Islet precursor cell (in vitro differentiated cells): ENCODE data around the gene PCIF1.
A peak's percentile ranks its signal among the peaks of the same experiment; 100 is the strongest.
"Not testable (repeated sequence)": the region's sequence is repeated elsewhere in the genome, so short reads cannot be mapped to it uniquely, and the experiment has no call there.

Experiments used
- DNase-seq: peaks from one replicate; pipeline ENCODE4 v3.0.0-alpha.2; 2018

PCIF1 gene

DNA sequence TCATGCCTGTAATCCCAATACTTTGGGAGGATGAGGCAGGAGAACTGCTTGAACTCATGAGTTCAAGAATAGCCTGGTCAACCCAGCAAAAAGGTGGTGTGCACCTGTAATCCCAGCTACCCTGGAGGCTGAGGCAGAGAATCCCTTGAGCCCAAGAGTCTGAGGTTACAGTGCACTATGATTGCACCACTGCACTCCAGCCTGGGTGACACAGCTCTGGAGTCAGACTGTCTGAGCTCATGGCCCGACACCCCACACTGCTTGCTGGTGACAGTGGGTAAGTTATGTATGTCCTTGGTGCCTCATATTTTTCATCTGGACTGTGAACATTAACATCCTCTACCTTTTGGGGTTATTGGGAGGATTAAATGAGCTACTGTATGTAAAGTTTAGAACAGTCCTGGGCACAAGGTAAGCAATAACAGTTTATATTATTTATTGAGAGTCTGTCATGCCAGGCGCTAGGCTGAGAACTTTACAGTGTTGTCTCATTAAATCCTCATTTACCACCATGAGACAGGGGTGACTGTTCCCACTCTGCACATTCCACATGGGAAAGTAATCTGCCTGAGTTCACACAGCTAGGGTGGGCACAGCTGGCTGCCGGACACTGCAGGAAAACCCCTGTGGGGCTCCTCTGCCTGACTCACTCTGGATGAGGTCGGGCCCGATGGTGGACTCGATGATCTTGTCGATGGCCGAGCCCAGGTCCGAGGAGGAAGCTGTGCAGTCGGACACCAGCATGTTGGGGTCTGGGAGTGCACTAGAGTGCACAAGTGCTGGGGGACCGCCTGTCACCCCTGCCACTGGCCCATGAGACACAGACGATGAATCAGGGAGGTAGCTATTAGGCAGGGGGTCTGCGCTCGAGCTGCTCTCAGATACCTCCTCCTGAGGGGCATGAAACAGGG lies 34.6 kb downstream of the PCIF1 start:
- no peak for DNase-seq

- DNase-seq = peak; percentile 71
Observed at GRCh38 chr20:45969712-45970634, 35.5 kb downstream of the PCIF1 start.

GRCh38 chr20:45970646-45971424 lies 36.4 kb downstream of the PCIF1 start:
- no peak for DNase-seq

GRCh38 chr20:45971425-45971674 lies 36.9 kb downstream of the PCIF1 start:
- no peak for DNase-seq

DNA sequence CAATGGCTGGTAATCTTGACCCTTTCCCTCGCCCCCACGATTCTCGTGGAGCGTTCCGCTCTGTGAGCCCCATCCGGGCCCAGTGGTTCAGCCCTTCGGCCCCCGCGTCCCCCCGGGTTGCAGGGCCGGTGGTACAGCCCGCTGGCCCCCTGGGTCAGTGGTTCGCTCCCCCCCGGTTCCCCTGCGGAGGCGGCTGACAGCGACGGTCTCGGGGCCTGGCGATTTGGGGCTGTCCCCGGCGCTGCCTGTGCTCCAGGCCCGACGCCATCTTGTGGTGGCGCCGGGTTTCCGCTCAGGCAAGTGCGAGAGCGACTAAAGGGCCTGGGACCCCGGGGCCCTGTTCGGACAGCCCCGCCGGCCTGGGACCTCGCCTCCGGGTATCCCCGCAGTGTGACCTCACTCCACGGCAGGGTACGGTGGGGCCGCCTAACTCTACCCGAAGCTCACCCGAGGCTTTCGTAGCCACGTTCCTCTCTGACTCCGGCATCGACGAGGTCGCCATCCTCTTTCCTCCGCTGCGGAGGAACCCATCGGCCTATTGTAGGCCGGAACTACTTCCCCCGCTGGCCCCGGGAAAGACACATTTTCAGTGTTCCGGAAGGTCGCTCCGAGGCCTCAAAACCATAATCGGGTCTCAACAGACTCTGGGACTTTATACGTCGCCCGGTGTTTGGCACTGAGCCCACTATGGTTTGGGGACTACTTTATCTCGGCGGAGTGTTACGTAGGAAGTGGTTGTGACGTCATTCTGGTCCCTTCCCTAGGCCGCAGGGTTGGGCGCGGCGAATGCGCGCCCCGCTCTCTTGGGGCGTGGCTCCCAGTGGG lies 37.4 kb downstream of the PCIF1 start, which contains the start of gene ZNF335:
TSS of gene ZNF335 (minus strand) at position 529 of the 825 bp plus-strand sequence. CDS start 793 bp downstream, outside the sequence.
- DNase-seq = peak; percentile 96

DNA sequence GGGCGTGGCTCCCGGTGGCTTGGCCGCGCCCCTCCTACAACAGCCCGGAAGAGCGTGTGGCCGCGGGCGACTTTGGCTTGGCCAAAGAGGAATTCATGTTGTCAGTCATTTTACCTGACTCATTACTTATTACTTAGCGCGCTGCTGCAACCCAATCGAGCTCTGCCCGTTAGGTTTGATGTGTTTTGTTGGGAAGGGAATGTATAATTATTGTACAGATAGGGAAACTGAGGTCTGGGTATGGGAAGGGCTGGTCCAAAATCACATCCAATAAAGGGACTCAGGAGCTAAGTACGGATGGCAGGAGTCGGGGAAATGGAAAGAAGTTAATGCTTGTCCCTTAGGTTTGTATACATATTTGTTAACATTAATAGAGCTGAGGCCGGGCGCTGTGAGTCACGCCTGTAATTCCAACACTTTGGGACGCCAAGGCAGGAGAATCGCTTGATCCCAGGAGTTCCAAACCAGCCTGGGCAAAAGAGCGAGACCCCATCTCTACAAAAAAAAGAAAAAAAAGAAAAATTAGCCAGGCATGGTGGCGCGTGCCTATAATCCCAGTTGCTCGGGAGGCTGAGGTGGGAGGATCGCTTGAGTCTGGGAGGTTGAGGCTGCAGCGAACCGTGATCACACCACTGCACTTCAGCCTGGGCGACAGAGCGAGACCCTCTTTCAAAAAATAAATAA lies 38.2 kb downstream of the PCIF1 start:
- DNase-seq = no peak

DNA sequence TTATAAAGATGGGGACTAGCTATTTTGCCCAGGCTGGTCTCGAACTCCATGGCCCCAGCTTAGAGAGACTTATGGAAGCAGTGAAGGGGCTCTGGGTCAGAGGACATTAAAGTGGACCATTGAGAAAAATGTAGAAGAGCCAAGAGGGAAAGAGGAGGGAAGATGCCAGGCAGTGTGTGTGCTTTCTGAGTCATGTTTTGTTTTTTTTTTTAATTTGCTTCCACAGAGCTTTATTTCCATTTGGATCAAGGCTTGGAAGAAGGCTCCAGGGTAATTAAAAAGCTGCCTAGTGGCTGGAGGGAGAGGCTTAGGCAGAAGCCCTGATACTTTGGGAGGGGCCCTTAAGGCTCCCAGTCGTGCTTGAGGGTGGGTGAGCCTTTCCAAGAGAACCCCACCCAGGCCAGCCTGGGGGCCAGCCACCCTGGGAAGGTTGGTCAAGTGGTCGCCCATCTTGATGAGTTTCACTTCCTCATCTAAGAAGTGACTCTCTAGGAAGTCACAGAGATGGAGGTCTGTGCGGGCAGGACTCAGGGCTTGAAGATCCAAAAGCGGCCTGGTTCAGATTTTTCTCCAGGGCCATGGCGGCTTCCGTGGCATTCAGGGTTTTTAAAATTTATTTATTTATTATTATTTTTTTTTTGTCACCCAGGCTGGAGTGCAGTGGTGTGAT lies 40.5 kb downstream of the PCIF1 start:
- DNase-seq = no peak

GRCh38 chr20:45975686-45976085 lies 41.2 kb downstream of the PCIF1 start:
- DNase-seq = no peak

GRCh38 chr20:45976086-45976485 lies 41.6 kb downstream of the PCIF1 start:
- DNase-seq = no peak

DNA sequence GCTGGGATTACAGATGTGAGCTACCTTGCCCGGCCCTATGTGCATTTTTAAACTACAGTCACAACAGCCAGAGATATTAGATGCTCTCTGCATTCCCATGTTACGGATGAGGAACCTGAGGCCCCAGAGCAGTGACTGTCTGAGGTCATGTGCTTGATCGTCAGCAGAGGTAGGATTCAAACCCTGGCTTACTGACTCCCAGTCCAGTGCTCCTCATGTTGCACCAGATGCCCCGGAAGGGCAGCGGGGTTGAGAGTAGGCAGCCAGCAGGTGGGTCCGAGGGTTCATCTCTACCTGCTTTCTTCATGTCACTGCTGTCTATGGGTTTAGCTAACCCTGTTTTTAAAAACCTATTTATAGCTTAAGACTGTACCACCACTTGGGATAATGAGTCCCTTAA lies 46.8 kb downstream of the PCIF1 start:
- no peak for DNase-seq

- peak; percentile 77 for DNase-seq
Observed at GRCh38 chr20:45983279-45983743, 48.8 kb downstream of the PCIF1 start.

DNA sequence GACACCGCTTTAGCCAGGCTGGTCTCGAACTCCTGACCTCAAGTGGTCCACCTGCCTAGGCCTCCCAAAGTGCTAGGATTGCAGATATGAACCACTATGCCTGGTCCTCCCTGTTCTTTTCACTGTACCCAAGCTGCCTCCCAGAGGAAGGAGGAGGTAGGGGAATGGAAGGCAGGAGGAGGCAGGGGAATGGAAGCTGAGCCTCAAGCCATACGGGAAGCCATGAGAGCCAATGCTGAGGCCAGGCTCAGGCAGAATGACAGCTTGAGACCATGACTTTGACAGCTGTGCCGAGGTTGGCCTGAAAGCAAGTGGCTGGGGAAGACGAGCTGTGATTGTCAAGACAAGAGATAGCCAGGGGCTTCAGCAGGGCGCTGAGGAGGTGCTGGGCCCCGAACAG lies 51.1 kb downstream of the PCIF1 start:
- no peak for DNase-seq

DNA sequence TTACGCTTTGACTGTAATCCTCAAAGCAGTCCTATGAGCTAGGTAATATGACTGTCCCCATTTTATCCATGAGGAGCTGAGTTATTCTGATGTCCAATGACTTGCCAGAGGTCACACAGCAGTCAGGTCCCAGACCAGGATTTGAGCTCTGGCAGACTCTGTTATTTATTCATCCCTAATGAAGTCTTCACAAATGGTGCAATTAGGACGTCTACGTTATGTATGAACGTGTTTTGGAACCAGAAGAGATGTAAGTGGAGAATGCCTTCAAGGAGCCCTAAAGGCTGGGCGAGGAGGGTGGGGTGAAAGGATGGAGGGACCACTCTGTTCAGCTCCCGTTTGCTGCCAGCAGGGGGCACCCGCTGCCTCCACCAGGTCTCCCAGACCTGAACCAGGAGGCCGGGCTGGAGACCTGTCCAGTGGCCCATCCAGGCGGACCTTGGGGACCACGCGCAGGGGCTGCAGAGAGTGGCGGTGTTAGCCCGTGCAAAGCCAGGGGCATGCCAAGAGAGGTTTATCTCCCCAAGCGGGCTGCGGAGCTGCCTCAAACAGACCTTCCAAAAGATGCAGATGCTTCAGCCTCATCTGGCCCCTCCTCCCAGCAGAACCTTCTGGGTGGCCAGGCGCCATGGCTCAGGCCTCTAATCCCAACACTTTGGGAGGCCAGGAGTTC lies 52.8 kb downstream of the PCIF1 start:
- peak; percentile 92 for DNase-seq

DNA sequence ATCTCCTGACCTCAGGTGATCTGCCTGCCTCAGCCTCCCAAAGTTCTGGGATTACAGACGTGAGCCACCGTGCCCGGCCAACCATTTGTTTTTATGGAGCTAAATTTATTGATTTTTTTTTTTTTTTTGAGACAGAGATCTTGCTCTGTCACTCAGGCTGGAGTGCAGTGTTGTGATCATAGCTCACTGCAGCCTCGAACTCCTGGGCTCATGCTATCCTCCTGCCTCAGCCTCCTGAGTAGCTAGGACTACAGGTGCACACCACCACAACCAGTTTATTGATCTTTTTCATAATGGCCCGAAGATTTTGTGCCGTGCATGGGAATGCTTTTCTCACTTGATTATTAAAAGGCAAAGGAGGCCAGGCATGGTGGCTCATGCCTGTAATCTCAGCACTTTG lies 54.3 kb downstream of the PCIF1 start:
- DNase-seq = not testable (repeated sequence)

- peak; percentile 26 for DNase-seq
Observed at GRCh38 chr20:45991616-45992015, 57.1 kb downstream of the PCIF1 start.

DNA sequence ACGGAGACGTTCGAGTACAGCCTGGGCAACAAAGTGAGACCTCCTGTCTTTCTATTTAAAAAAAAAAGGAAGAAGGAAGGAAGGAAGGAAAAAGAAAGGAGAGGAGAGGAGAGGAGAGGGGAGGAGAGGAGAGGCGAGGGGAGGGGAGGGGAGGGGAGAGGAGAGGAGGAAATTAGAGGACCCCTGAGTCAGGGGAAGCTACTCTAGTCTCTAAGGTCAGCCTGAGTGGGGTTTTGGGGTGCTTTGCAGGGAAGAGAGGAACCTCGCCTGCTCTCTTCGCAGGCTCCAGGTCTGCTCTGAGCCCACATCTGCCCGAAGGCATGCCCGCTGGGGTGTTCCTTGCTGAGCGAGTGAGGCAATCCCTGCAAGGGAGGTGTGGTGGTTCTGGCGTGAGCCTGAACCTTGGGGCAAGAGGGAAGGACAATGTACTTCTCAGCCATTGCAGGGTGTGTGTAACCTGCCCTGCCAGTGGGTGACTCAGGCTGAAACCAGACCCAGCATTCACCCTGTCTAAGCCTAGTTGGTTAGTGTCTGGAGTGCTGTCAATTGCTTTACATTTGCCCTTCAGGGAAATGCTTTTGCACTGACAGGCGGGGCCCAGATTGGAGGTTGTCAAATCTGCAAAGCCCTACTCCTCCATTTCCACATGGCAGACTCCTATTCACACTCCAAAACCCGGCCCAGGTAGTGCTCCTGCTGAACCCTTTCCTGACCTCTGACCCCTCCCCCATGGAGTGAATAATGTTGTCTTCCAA lies 58.9 kb downstream of the PCIF1 start:
- peak; percentile 99 for DNase-seq

DNA sequence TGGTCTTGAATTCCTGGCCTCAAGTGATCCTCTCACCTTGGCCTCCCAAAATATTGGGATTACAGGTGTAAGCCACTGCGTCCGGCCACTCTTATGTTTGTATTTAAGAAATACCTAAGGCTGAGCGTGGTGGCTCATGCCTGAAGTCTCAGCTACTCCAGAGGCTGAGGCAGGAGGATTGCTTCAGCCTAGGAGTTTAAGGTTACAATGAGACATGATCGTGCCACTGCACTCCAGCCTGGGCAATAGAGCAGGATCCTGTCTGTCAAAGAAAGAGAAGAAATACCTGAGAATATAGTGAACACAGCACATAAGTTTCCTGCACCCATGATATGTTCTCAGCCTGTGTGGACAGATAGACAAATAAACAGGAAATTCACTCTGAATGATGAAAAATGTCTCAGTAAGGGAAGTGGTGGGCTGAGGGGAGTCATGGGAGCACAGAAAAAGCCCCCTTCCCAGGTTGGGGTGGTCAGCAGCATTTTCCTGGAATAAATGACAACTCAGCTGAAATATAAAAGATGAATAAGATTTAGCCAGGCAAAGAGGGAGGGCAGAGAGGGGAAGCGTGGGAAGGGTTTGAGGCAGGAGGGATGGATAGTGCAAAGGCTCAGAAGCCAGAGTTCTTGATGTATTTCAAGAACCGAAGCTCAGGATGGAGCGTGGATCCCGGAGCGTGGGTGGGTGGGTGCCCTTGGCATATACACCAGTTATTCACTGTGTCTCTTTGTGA lies 60.4 kb downstream of the PCIF1 start:
- DNase-seq = peak; percentile 53

DNA sequence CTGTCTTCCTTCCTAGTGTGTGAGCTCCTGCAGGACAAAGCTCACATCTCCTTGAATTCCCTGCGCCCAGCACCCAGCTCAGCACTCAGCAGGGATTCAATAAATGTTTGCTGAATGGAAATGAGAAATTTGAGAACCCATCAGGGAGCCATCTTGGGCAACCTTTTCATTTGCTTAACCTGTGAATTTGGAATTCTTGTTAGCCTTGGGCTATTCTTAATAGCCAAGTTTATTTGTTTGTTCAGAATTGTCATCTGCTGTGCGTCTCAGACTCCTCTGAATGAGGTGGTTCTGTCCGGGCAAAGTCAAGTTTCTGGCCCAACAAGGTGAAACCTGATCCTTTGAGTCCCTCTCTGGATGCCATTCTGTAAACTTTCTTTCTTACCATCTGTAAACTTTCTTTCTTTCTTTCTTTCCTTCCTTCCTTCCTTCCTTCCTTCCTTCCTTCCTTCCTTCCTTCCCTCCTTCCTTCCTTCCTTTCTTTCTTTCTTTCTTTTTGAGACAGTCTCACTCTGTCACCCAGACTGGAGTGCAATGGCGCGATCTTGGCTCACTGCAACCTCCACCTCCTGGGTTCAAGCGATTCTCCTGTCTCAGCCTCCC lies 61.1 kb downstream of the PCIF1 start:
- DNase-seq = not testable (repeated sequence)
